Activated CD8-positive, alpha-beta T cell treated with anti-CD3 and anti-CD28 coated beads for 36 hours (primary cell): ENCODE measurements around the gene THSD7B. TPM values are rescaled to one million over a fixed set of nuclear protein-coding genes. Genes with fewer than 3 reads are reported as not detected.

Experiments used
- ATAC-seq: fragments of 200-7000 bp; cut with Tn5 transposase; one replicate; pipeline ENCODE4 v1.10.0; 2021; ENCODE audit warnings: mild to moderate bottlenecking, moderate library complexity
- CTCF ChIA-PET: fragments of 350-600 bp; sonication (Branson Sonifier 250); formaldehyde crosslinking; loops from one replicate; lab custom pipeline; 2021; ENCODE audit warnings: antibody characterized with exemption; lab: Charles Lee
- POLR2A ChIA-PET: fragments of 350-600 bp; sonication (Branson Sonifier 250); formaldehyde crosslinking; loops from one replicate; lab custom pipeline; 2021; ENCODE audit warnings: antibody characterized with exemption; lab: Charles Lee
- DNase-seq: peaks from one replicate; pipeline ENCODE4 v3.0.0-alpha.2; 2020
- H3K27ac Mint-ChIP-seq: one replicate; pipeline ENCODE4 v1.8.0; 2021; ENCODE audit warnings: mild to moderate bottlenecking, mixed read lengths
- H3K27me3 Mint-ChIP-seq: one replicate; pipeline ENCODE4 v1.8.0; 2021; ENCODE audit warnings: mixed read lengths
- H3K36me3 Mint-ChIP-seq: one replicate; pipeline ENCODE4 v1.8.0; 2021; ENCODE audit warnings: low read depth, mixed read lengths
- H3K4me1 Mint-ChIP-seq: one replicate; pipeline ENCODE4 v1.8.0; 2021; ENCODE audit warnings: low read depth, mixed read lengths
- H3K4me3 Mint-ChIP-seq: one replicate; pipeline ENCODE4 v1.8.0; 2021; ENCODE audit warnings: mild to moderate bottlenecking, moderate library complexity, mixed read lengths
- H3K9me3 Mint-ChIP-seq: one replicate; pipeline ENCODE4 v1.8.0; 2021; ENCODE audit warnings: mixed read lengths
- CTCF ChIP-seq: fragments of 200-600 bp; IDR thresholded peaks from one replicate; pipeline ENCODE4 v1.8.0; 2022; ENCODE audit warnings: antibody characterized with exemption, mild to moderate bottlenecking
- intact Hi-C: fragments of 100-400 bp; cut with micrococcal nuclease; formaldehyde crosslinking; loops from one replicate; pipeline ENCODE4 v1.10.0; 2022
- total RNA-seq, 2 experiments: library from RNA; stranded (reverse); gene quantifications; one replicate each; pipeline ENCODE4 v1.2.3, GENCODE V29; 2021

The THSD7B gene
- total RNA-seq, 2 experiments from 2014 or later = not detected

DNA sequence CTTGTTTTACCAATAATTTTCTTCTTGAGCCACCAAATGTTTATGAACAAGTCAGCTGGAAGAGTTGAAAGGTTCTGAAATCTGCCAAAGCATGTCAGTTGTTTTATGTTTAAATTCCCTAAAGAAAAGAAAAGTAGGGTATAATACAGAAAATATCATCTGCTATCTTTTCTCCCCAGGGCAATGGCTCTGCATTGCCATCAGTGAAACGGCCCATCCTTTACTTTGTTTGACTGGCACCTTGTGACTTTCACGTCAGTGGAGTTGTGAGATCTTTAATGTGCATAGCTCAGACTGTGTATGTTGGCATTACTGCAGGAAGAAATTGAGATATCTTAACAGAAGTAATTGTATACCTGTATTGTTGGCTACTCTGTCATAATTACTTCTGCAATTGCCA is 239.9 kb downstream of the THSD7B start:
- Mint-ChIP-seq H3K4me3 (no peak overlapping the region), H3K36me3 (no peaks in the 10 kb centered on the region), H3K4me1 (no peaks in the 10 kb centered on the region)

DNA sequence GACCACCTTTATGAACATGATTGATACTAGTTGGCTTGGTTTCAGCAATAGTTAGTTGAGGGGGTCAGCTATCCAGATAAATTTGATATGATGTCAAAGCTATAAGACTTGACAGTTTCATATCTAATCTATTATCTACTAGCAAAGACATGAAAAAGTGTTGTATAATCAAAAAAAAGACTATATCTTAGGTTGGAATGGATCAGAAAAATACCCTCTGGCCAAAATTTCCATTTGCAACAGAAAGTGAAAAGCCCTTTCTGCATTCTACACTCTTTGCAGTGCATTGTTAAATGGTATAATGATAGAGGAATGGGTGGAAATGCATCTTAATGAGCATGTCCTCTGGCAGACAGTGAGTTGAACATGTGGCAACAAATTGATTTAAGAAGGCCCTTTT is 242.6 kb downstream of the THSD7B start:
- ATAC-seq (no peak), DNase-seq (no peak)
- no peak overlapping the region for H3K4me3 Mint-ChIP-seq
- CTCF ChIA-PET = no interaction called here
- intact Hi-C loops = no loop called here
- no peaks in the 10 kb centered on the region for H3K4me1 Mint-ChIP-seq
- POLR2A ChIA-PET = no interaction called here
- no peak for TF ChIP-seq CTCF
- no peaks in the 10 kb centered on the region for H3K9me3 Mint-ChIP-seq
- H3K27ac Mint-ChIP-seq = no peak overlapping the region
- no peaks in the 10 kb centered on the region for H3K36me3 Mint-ChIP-seq
- H3K27me3 Mint-ChIP-seq = no peaks in the 10 kb centered on the region

More for the DNA sequence above, 239.9 kb downstream of the THSD7B start:
- DNase-seq (no peak), ATAC-seq (no peak)
- Mint-ChIP-seq H3K9me3 (no peaks in the 10 kb centered on the region), H3K27me3 (no peaks in the 10 kb centered on the region), H3K27ac (no peak overlapping the region)
- CTCF ChIA-PET = no interaction called here
- POLR2A ChIA-PET = no interaction called here
- no peak for TF ChIP-seq CTCF
- intact Hi-C loops = no loop called here

DNA sequence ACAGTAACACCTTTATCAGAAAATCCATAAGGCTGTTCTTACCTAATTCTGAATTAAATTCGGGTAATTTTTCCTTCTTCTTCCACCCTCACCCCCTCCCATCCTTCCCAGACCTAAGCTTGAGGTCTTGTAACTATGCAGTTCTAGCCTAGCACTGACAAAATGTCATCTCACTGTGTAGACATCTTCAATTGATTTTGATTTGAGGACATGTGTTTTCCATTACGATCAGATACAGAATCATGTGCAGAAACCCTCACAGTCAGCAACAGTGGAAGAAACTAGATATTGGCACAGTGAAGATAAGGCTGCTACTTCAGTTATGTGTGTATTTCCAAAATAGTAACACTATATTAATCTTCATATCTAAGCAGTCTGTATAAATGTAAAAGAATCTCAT is 244.6 kb downstream of the THSD7B start:
- TF ChIP-seq CTCF = no peak
- Mint-ChIP-seq H3K4me3 (no peak overlapping the region), H3K27ac (no peak overlapping the region), H3K9me3 (no peaks in the 10 kb centered on the region), H3K27me3 (no peaks in the 10 kb centered on the region), H3K36me3 (no peaks in the 10 kb centered on the region), H3K4me1 (no peaks in the 10 kb centered on the region)
- DNase-seq (no peak), ATAC-seq (no peak)
- intact Hi-C loops = no loop called here
- CTCF ChIA-PET = no interaction called here
- POLR2A ChIA-PET = no interaction called here

GRCh38 chr2:137020452-137021196 is 255.3 kb downstream of the THSD7B start:
- CTCF ChIA-PET = no interaction called here
- no peak for TF ChIP-seq CTCF
- POLR2A ChIA-PET = no interaction called here
- H3K4me1 Mint-ChIP-seq = no peaks in the 10 kb centered on the region
- intact Hi-C loops = no loop called here
- ATAC-seq = no peak
- peaks cover 2% of the 10 kb centered on the region for H3K27me3 Mint-ChIP-seq
- no peak overlapping the region for H3K27ac Mint-ChIP-seq
- no peaks in the 10 kb centered on the region for H3K36me3 Mint-ChIP-seq
- no peaks in the 10 kb centered on the region for H3K9me3 Mint-ChIP-seq
- no peak for DNase-seq
- no peak overlapping the region for H3K4me3 Mint-ChIP-seq

DNA sequence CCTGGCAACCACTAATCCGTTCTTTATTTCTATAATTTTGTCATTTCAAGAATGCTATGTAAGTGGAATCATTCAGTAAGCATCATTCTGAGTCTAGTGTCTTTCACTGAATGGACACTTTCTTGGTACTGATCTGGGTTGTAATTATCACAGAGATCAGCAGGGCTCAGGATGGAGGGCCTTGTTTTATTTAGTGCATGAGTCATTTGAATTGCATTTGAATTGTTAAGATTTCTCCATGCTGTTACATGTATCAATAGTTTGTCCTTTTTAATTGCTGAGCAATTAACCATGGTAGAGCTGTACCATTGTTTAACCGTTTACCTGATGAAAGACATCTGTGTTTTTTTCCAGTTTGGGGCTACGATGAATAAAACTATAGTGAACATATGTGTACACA is 256.4 kb downstream of the THSD7B start:
- ChIA-PET CTCF (no interaction called here), POLR2A (no interaction called here)
- DNase-seq (no peak), ATAC-seq (no peak)
- intact Hi-C loops = no loop called here
- H3K9me3 Mint-ChIP-seq = no peaks in the 10 kb centered on the region
- no peaks in the 10 kb centered on the region for H3K4me1 Mint-ChIP-seq
- H3K36me3 Mint-ChIP-seq = no peaks in the 10 kb centered on the region
- no peak overlapping the region for H3K4me3 Mint-ChIP-seq
- no peak for TF ChIP-seq CTCF
- peaks cover 2% of the 10 kb centered on the region for H3K27me3 Mint-ChIP-seq
- no peak overlapping the region for H3K27ac Mint-ChIP-seq
